ENCODE results near the gene TRIM72. TPM values are rescaled to one million over a fixed set of nuclear protein-coding genes. Genes with fewer than 3 reads are reported as not detected.

TRIM72 gene, protein sequence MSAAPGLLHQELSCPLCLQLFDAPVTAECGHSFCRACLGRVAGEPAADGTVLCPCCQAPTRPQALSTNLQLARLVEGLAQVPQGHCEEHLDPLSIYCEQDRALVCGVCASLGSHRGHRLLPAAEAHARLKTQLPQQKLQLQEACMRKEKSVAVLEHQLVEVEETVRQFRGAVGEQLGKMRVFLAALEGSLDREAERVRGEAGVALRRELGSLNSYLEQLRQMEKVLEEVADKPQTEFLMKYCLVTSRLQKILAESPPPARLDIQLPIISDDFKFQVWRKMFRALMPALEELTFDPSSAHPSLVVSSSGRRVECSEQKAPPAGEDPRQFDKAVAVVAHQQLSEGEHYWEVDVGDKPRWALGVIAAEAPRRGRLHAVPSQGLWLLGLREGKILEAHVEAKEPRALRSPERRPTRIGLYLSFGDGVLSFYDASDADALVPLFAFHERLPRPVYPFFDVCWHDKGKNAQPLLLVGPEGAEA
- 0.69 TPM for total RNA-seq

DNA sequence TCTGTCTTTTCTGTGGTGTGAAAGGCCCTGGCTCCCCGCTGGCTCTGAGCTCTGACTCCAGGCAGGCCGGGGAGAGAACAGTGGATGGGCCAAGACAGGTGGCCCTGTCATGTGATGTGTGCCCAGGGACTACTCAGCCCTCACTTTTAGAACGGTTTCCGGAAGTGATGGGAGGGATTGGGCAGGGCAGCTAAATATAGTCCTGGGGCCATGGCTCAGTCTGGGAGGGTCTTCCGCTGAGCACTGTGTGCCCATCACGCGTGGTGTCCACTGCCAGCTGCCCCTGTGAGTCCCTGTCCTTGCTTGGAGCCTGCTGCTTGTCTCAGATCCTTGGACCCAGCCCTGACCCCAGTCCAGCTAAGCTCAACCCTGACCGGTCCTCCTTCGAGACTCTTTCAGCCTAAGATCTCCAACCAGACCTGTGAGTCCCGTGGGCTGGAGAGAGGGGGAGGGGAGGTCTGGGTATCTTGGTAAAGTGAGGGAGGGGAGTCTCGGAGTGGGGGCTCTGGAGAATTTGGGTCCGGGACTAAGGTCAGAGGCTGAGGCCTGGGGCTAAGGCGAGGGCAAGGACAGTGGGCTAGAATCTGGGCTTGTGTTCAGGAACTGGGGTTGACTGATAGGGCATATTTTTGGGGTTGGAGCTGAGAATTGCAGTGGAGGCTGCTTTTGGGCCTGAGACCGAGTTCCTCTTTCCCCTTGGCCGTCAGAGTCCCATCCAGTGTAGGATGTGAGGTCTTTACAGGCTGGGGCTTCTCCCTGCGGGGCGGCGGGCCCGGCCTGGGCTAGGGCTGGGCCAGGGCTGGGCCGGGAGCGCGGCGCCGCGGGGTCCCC, at the start of gene TRIM72:
TRIM72 (plus strand) TSS at position 243 of the 831 bp plus-strand sequence. CDS start 620 bp downstream, outside the sequence.

DNA sequence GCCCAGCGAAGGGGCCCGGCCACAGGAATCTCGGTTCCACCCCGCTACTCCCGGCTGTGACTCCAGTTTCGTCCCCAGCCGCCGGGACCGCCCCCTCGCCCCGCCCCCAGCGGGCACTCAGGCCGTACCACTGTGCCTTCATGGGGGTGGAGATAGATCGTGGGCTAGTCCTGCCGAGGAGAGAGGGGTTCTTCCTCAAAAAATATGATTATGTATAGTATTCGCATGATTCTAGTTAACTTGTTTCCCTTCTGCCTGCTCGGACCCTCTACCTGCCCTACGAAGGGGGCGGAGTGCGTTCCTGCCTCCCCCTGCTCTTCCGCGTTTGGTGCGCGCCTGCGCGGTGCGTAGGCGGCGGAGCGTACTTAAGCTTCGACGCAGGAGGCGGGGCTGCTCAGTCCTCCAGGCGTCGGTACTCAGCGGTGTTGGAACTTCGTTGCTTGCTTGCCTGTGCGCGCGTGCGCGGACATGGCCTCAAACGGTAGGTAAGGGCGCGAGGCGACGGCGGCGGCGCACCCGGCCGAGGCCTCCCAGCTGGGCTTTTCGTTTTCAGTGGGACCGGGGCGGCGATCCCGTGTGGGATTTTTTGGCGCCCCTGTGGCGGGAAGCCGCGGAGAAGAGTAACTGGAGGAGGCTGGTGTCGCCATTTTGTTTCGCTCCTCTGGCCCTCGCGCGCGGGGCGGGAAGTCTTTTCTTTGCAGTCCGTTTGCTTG, 34.0 kb upstream of the TRIM72 start, which contains the start of gene FUS:
FUS (plus strand) TSS at position 393 of the 713 bp plus-strand sequence; CDS start at position 469, 76 bp downstream.

DNA sequence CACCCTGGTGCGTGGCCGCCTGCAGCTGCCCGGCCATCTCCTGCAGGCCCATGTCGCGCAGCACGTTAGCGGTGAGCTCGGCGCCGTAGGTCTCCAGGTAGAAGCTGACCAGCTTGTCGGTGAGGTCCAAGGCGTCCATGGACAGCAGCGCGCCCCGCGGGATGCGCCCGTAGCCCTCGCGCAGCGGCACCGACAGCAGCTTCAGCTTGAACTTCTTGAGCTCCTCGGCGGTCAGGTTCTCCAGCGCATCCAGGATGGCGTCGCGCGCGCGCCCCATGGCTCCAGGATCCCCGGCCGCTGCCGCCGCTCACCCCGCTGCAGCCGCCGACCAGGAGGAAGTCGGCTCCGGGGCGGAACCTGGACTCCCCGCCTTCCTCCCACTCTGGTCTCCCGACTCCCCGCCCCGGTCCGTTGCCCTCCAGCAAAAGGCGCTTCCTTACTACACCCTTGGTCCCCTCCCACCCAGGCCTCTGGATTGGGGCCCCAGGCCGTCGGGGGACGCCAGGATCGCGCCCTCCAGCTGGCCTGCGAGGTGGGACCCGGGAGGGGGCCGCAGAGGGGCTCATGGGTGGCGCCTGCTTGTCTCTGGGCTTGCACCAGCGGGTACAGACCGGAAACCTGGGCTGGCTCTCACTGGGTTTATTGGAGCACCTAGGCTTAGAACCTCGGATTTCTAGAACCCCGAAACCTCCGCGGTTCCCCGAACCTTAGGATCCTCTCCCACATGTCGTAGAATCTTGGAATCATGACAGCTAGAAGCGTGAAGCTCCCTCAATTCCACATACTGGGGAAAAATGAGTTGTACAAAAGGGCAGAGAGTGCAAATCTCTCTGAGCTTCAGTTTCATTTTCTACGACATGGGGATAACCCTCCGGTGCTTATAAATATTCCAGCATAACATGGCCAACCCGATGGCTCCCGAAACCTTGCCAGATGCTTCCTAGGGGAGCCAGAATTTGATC, 11.2 kb upstream of the TRIM72 start, which contains the start of gene PYCARD:
PYCARD (minus strand) TSS at position 347 of the 962 bp plus-strand sequence; CDS start at position 277, 70 bp downstream.

DNA sequence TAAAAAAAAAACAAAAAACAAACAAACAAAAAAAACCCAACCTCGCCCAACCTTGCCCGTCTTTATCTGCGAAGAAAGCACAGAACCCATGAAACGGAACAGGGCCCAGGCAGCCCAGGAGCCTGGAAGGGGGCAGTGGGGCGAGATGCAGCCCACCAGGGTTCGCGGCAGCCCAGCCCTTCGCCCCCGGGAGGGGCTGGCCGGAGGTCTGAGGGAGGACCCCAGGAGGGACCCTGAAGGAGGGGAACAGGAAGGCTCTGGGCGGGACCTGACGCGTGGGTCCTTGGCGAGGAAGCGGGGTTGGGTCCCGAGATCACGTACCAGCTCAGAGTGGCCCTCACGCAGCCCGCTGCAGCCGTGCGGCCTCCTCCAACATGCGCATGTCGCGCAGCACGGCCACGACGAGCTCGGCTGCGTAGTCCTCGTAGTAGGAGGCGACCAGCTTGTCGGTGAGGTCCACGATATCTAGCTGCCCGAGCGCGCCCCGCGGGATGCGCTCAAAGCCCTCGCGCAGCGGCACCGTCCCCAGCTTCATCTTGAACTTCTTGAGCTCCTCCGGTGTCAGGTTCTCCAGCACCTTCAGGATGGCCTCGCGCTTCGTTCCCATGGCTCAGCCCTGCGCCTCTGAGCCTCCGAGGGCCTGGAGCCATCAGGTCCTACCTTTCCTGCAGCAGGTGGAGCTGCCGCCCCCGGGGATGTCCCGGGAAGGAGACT, 2.7 kb downstream of the TRIM72 start, which contains the start of gene PYDC1:
PYDC1 (minus strand) TSS at position 714 of the 714 bp plus-strand sequence; CDS start at position 607, 107 bp downstream.

Small RNA genes lying within 50 kb of the gene (small RNA-seq; reads per million reads assigned to genes)
- gene AC009088.4: not detected
- not detected for gene NDUFA3P6

Other genes with a start within 250 kb of the TRIM72 start
- gene HSD3B7, start 228.9 kb upstream of the TRIM72 start, total RNA-seq: 3.5 TPM
- 49.4 TPM for gene STX1B, start 203.5 kb upstream of the TRIM72 start, total RNA-seq
- 21.9 TPM for gene STX4, start 180.6 kb upstream of the TRIM72 start, total RNA-seq
- gene ZNF668, start 139.9 kb upstream of the TRIM72 start, total RNA-seq: 7.6 TPM
- 11.8 TPM for gene ZNF646, start 139.7 kb upstream of the TRIM72 start, total RNA-seq
- gene PRSS53, start 125.2 kb upstream of the TRIM72 start, total RNA-seq: 2.5 TPM
- gene VKORC1, start 119.3 kb upstream of the TRIM72 start, total RNA-seq: 55.6 TPM
- gene BCKDK, start 105.7 kb upstream of the TRIM72 start, total RNA-seq: 17.8 TPM
- gene KAT8, start 96.5 kb upstream of the TRIM72 start, total RNA-seq: 37.4 TPM
- gene PRSS8, start 78.4 kb upstream of the TRIM72 start, total RNA-seq: not detected
- 2.8 TPM for gene PRSS36, start 64.1 kb upstream of the TRIM72 start, total RNA-seq
- 64.4 TPM for gene FUS, start 34.0 kb upstream of the TRIM72 start, total RNA-seq
- gene PYCARD, start 11.4 kb upstream of the TRIM72 start, total RNA-seq: 7.4 TPM
- gene PYDC1, start 3.0 kb downstream of the TRIM72 start, total RNA-seq: 0.92 TPM
- 4.6 TPM for gene ITGAM, start 45.9 kb downstream of the TRIM72 start, total RNA-seq
- 3.0 TPM for gene ITGAX, start 141.1 kb downstream of the TRIM72 start, total RNA-seq
- gene ITGAD, start 179.2 kb downstream of the TRIM72 start, total RNA-seq: not detected
- not detected for gene COX6A2, start 214.2 kb downstream of the TRIM72 start, total RNA-seq
- 2.5 TPM for gene ZNF843, start 228.7 kb downstream of the TRIM72 start, total RNA-seq
- gene ARMC5, start 245.4 kb downstream of the TRIM72 start, total RNA-seq: 12.7 TPM